Mesodermal cell (in vitro differentiated cells): Measurements from ENCODE around the gene PHPT1.
A peak's percentile ranks its signal among the peaks of the same experiment; 100 is the strongest.

ENCODE experiments used
- H3K27ac ChIP-seq: 2 replicates; pipeline ENCODE4 v1.7.0; 2013; ENCODE audit warnings: mild to moderate bottlenecking, low read depth, low read length, moderate library complexity; ENCODE audit not compliant: severe bottlenecking
- H3K36me3 ChIP-seq: 2 replicates; pipeline ENCODE4 v1.7.1; 2013; ENCODE audit warnings: mild to moderate bottlenecking, low read length, moderate library complexity; ENCODE audit not compliant: control insufficient read depth, insufficient read depth
- H3K4me1 ChIP-seq: one replicate; pipeline ENCODE4 v1.7.1; 2013; ENCODE audit warnings: mild to moderate bottlenecking, low read length; ENCODE audit not compliant: insufficient read depth, control insufficient read depth, poor library complexity, severe bottlenecking
- H3K4me3 ChIP-seq: 2 replicates; pipeline ENCODE4 v1.7.0; 2013; ENCODE audit warnings: low read length, control low read depth, mild to moderate bottlenecking; ENCODE audit not compliant: insufficient read depth, poor library complexity, severe bottlenecking; ENCODE audit errors: extremely low read depth
- H3K9me3 ChIP-seq: 2 replicates; pipeline ENCODE4 v1.7.1; 2013; ENCODE audit warnings: mild to moderate bottlenecking, low read length, moderate library complexity; ENCODE audit not compliant: control insufficient read depth
- WGBS, 2 experiments: methylation state at CpG; one replicate each; pipeline ENCODE4 v1.1.5; 2013; ENCODE audit warnings: missing lambda C conversion rate in 2 of 2; ENCODE audit not compliant: insufficient coverage in 2 of 2; 5-methylcytosine and 5-hydroxymethylcytosine counted together

The PHPT1 gene

DNA sequence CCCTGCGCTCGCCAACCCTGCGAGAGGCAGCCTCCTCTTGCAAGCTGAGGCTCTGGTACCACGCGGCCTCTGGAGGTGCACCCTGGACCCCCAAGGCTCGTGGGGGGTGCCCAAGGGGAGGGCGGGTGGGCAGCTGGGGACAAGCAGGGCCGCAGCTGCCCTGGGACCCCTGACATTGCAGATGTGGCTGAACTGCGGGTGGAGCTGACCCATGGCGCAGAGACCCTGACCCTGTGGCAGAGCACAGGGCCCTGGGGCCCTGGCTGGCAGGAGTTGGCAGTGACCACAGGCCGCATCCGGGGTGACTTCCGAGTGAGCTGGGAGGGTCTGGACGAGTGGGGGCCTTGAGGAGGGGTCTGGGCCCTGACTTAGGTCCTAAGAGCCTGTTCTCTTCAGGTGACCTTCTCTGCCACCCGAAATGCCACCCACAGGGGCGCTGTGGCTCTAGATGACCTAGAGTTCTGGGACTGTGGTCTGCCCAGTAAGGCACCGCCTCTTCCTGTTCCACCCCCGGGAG, 4.4 kb downstream of the PHPT1 start:
- Histone ChIP-seq H3K27ac (no peak overlapping the region), H3K4me3 (no peak overlapping the region), H3K4me1 (peaks cover 8% of the 10 kb centered on the region), H3K9me3 (no peaks in the 10 kb centered on the region), H3K36me3 (peaks cover 37% of the 10 kb centered on the region)
- 94 to 95% methylated on average over 14 to 18 of the region's 18 CpGs for WGBS, 2 experiments

DNA sequence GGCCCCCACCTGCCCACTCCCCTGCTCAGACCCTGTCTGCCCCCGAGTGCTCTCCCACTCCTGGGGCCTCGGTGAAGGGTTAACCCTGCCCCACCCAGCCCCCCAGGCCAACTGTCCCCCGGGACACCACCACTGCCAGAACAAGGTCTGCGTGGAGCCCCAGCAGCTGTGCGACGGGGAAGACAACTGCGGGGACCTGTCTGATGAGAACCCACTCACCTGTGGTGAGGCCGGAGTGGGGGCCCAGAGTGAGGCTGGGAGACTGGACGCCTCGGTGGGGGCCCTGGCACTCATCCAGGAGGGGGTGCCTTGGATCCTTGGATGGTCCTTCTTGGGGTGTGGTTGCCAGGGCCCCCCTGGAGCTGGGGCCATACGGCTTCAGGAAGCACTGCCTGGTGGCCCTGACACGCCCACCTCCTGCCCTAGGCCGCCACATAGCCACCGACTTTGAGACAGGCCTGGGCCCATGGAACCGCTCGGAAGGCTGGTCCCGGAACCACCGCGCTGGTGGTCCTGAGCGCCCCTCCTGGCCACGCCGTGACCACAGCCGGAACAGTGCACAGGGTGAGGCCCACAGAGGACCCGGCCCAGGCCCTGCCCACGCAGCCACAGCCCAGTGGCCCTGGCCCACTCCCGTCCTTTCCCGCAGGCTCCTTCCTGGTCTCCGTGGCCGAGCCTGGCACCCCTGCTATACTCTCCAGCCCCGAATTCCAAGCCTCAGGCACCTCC, 5.1 kb downstream of the PHPT1 start:
- Histone ChIP-seq H3K4me3 (no peak overlapping the region), H3K4me1 (peaks cover 8% of the 10 kb centered on the region), H3K27ac (no peak overlapping the region), H3K36me3 (peaks cover 40% of the 10 kb centered on the region), H3K9me3 (no peaks in the 10 kb centered on the region)
- 92 to 93% methylated on average over 22 to 27 of the region's 30 CpGs for WGBS, 2 experiments

DNA sequence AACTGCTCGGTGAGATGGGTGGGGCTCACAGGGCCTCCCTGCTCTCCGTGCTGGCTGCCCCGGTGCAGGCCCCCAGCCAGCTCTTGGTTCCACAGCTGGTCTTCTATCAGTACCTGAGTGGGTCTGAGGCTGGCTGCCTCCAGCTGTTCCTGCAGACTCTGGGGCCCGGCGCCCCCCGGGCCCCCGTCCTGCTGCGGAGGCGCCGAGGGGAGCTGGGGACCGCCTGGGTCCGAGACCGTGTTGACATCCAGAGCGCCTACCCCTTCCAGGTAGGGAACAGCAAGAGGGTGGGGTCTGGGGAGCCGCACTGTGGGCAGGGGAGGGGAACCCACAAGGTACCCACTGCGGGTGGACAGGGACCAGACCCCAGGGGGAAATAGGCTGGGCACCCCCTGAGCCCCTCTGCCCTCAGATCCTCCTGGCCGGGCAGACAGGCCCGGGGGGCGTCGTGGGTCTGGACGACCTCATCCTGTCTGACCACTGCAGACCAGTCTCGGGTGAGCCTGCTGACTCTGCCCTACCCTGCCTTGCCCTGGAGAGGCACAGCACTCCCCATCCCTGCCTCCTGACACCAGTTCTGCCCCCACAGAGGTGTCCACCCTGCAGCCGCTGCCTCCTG, 5.7 kb downstream of the PHPT1 start:
- Histone ChIP-seq H3K4me3 (no peak overlapping the region), H3K27ac (no peak overlapping the region)
- WGBS, 2 experiments, result 94 to 95% methylated on average over 16 to 19 of the region's 23 CpGs

DNA sequence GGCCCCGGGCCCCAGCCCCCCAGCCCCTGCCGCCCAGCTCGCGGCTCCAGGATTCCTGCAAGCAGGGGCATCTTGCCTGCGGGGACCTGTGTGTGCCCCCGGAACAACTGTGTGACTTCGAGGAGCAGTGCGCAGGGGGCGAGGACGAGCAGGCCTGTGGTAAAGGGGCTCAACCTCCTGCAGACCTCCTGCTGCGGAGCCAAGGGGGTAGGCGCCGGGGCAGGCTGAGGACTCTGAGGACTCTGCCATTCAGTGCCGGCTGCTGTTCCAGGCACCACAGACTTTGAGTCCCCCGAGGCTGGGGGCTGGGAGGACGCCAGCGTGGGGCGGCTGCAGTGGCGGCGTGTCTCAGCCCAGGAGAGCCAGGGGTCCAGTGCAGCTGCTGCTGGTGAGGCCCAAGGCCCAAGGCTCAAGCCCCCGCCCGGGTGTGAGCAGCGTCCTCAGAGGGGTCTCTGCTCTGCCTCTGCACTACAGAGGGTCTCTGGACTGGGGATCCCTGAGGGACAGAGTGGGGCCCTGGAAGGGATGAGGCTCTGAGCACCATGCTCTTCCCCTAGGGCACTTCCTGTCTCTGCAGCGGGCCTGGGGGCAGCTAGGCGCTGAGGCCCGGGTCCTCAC, 6.4 kb downstream of the PHPT1 start:
- H3K4me1 ChIP-seq, result peaks cover 2% of the 10 kb centered on the region
- peak overlapping the region; percentile 45 for H3K27ac ChIP-seq
- H3K36me3 ChIP-seq, result peaks cover 37% of the 10 kb centered on the region
- H3K4me3 ChIP-seq, result no peak overlapping the region
- WGBS, 2 experiments, result 89 to 92% methylated on average over 20 to 26 of the region's 26 CpGs
- no peaks in the 10 kb centered on the region for H3K9me3 ChIP-seq

More for the DNA sequence above, 5.7 kb downstream of the PHPT1 start:
- Histone ChIP-seq H3K4me1 (peaks cover 8% of the 10 kb centered on the region), H3K36me3 (peaks cover 43% of the 10 kb centered on the region), H3K9me3 (no peaks in the 10 kb centered on the region)

DNA sequence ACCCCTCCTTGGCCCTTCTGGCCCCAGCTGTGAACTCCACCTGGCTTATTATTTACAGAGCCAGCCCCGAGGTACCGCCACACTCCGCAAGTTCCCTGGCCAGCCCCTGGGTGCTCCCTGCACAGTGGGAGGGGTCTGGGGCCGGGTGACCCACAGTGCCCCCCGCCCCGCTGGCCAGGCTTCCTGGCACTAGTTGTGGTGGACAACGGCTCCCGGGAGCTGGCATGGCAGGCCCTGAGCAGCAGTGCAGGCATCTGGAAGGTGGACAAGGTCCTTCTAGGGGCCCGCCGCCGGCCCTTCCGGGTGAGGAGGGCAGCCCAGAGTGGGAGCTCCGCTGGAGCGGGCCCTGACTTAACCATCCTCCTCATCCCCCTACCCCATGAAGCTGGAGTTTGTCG, 6.9 kb downstream of the PHPT1 start:
- WGBS, 2 experiments, result 88 to 97% methylated on average over 14 of the region's 15 CpGs
- Histone ChIP-seq H3K9me3 (no peaks in the 10 kb centered on the region), H3K27ac (no peak overlapping the region), H3K36me3 (peaks cover 37% of the 10 kb centered on the region), H3K4me3 (no peak overlapping the region), H3K4me1 (no peaks in the 10 kb centered on the region)

DNA sequence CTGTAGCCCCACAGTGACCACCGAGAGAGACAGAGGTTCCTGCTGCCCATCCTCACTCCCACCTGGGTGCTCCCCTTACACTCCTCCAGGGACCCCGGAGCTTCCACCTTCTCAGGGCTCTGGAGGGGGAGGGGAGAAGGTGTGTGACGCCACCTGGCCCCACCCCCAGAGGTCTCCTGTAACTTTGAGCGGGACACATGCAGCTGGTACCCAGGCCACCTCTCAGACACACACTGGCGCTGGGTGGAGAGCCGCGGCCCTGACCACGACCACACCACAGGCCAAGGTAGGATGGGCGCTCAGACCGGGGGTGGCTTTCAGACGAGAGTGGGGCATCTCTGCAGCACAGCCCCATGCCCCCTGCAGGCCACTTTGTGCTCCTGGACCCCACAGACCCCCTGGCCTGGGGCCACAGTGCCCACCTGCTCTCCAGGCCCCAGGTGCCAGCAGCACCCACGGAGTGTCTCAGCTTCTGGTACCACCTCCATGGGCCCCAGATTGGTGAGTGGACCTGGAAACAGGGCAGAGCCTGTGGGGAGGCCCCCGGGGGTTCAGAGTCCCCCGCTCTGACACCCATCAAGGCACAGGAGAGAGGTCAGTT, 7.4 kb downstream of the PHPT1 start:
- Histone ChIP-seq H3K4me1 (no peaks in the 10 kb centered on the region), H3K27ac (no peak overlapping the region), H3K9me3 (no peaks in the 10 kb centered on the region), H3K4me3 (no peak overlapping the region), H3K36me3 (peaks cover 37% of the 10 kb centered on the region)
- WGBS, 2 experiments, result 92 to 98% methylated on average over 10 to 11 of the region's 14 CpGs

DNA sequence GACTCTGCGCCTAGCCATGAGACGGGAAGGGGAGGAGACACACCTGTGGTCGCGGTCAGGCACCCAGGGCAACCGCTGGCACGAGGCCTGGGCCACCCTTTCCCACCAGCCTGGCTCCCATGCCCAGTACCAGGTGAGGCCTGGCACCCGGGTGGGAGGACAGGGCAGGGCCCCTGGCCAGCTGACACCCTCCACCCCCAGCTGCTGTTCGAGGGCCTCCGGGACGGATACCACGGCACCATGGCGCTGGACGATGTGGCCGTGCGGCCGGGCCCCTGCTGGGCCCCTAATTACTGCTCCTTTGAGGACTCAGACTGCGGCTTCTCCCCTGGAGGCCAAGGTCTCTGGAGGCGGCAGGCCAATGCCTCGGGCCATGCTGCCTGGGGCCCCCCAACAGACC, 8.0 kb downstream of the PHPT1 start:
- Histone ChIP-seq H3K9me3 (no peaks in the 10 kb centered on the region), H3K4me3 (no peak overlapping the region), H3K27ac (no peak overlapping the region), H3K4me1 (no peaks in the 10 kb centered on the region), H3K36me3 (peaks cover 39% of the 10 kb centered on the region)
- 93 to 96% methylated on average over 9 to 17 of the region's 19 CpGs for WGBS, 2 experiments

DNA sequence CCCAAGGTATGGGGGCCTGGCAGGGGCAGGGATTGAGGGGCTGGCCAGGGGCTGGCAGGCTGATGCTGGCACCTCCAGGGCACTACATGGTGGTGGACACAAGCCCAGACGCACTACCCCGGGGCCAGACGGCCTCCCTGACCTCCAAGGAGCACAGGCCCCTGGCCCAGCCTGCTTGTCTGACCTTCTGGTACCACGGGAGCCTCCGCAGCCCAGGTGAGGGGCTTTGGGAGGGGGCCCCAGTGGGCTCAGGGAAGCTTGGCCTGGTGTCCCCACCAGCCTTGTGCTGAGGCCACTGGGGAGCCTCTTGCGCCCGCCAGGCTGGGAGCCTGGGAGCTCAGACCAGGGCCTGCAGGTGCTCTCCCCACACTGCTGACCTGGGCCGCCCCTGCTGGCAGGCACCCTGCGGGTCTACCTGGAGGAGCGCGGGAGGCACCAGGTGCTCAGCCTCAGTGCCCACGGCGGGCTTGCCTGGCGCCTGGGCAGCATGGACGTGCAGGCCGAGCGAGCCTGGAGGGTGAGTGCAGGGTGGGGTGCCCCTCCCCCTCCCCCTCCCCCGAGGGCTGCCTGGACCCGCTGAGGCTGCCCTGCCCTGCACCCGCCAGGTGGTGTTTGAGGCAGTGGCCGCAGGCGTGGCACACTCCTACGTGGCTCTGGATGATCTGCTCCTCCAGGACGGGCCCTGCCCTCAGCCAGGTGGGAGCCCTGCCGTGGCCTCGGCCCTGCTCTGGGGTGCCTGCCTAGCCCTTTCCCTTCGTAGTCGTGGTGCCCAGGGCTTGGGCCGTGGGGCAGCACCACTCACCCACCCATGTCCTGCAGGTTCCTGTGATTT, 8.6 kb downstream of the PHPT1 start:
- Histone ChIP-seq H3K36me3 (peaks cover 43% of the 10 kb centered on the region), H3K4me3 (no peak overlapping the region), H3K27ac (no peak overlapping the region), H3K4me1 (no peaks in the 10 kb centered on the region), H3K9me3 (no peaks in the 10 kb centered on the region)
- WGBS, 2 experiments, result 94 to 96% methylated on average over 18 to 20 of the region's 29 CpGs

DNA sequence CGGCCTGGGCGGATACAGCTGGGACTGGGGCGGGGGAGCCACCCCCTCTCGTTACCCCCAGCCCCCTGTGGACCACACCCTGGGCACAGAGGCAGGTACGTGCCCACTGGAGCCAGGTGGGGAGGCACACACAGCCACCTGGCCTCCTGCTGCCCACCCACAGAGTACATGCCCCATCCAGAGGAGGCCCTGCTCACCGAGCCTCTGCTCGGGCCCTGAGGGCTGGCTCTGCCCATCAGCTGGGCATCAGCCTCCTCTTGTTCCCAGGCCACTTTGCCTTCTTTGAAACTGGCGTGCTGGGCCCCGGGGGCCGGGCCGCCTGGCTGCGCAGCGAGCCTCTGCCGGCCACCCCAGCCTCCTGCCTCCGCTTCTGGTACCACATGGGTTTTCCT, 9.2 kb downstream of the PHPT1 start:
- Histone ChIP-seq H3K9me3 (no peaks in the 10 kb centered on the region), H3K4me1 (no peaks in the 10 kb centered on the region), H3K36me3 (peaks cover 46% of the 10 kb centered on the region), H3K27ac (no peak overlapping the region), H3K4me3 (no peak overlapping the region)
- 97% methylated on average over 10 to 15 of the region's 15 CpGs for WGBS, 2 experiments
